ENCODE measurements around the gene RPL22.

- no peak for TF ChIP-seq POLR2A (IDR thresholded peaks at IDR 0.05)
- no peak for TF ChIP-seq POLR2AphosphoS5 (IDR thresholded peaks at IDR 0.05)
Measured at GRCh38 chr1:6239950-6240768, 40.8 kb upstream of the RPL22 start.
